HepG2 (cell line): Measurements from ENCODE around the gene SPI1. TPM values are rescaled to one million over a fixed set of nuclear protein-coding genes. Genes with fewer than 3 reads are reported as not detected.

Experiments used
- DNMT3B ChIP-seq: conservative IDR thresholded peaks from 2 replicates; pipeline ENCODE4 v1.6.1; 2016; ENCODE audit warnings: missing biosample characterization, control low read depth
- ERF ChIP-seq: IDR thresholded peaks from 2 replicates; pipeline ENCODE4 v1.6.1; 2018; ENCODE audit warnings: missing biosample characterization, missing genetic modification reagents
- GABPA ChIP-seq, 2 experiments: IDR thresholded peaks; 2 replicates each; pipeline ENCODE4 v1.6.1; 2011 to 2016; ENCODE audit warnings: low read depth in 2 of 2, low read length in 1 of 2, missing biosample characterization in 1 of 2, missing genetic modification characterization in 1 of 2
- HHEX ChIP-seq: IDR thresholded peaks from 2 replicates; pipeline ENCODE4 v1.6.1; 2016; ENCODE audit warnings: control low read depth
- HNF4G ChIP-seq, 2 experiments: sonication (generic) in 1 of 2; formaldehyde crosslinking in 1 of 2; IDR thresholded peaks; 2 replicates each; pipeline versions ENCODE4 v1.4.0 to v1.6.1; 2011 to 2020; ENCODE audit warnings: borderline replicate concordance in 2 of 2, low read depth in 2 of 2, mild to moderate bottlenecking in 2 of 2, low read length in 1 of 2, missing genetic modification reagents in 1 of 2, moderate library complexity in 1 of 2
- KLF9 ChIP-seq: IDR thresholded peaks from 2 replicates; pipeline ENCODE4 v1.6.1; 2016; ENCODE audit warnings: low read depth
- MBNL3 ChIP-seq: fragments of 250-450 bp; sonication (Bioruptor Pico); conservative IDR thresholded peaks from 2 replicates; pipeline ENCODE4 v1.8.0; 2022; ENCODE audit warnings: mild to moderate bottlenecking, inconsistent platforms
- RAD51 ChIP-seq: fragments of 450-650 bp; IDR thresholded peaks from 2 replicates; pipeline ENCODE4 v1.6.1; 2016; ENCODE audit warnings: borderline replicate concordance
- RXRA ChIP-seq: sonication (generic); formaldehyde crosslinking; IDR thresholded peaks from 2 replicates; pipeline ENCODE4 v1.5.1; 2020; ENCODE audit warnings: missing genetic modification reagents
- SPEN ChIP-seq: sonication (generic); formaldehyde crosslinking; IDR thresholded peaks from 2 replicates; pipeline ENCODE4 v1.5.1; 2020; ENCODE audit warnings: low read depth, mild to moderate bottlenecking, missing genetic modification reagents
- TAF15 ChIP-seq: fragments of 200-400 bp; formaldehyde crosslinking; IDR thresholded peaks from one replicate; pipeline ENCODE4 v1.6.1; 2018; ENCODE audit warnings: mild to moderate bottlenecking, low read depth, low read length; ENCODE audit not compliant: poor library complexity, severe bottlenecking
- U2AF2 ChIP-seq: fragments of 200-400 bp; formaldehyde crosslinking; IDR thresholded peaks from 2 replicates; pipeline ENCODE4 v1.6.1; 2017; ENCODE audit warnings: low read depth, mild to moderate bottlenecking, low read length
- ZNF180 ChIP-seq: sonication (generic); formaldehyde crosslinking; IDR thresholded peaks from 2 replicates; pipeline ENCODE4 v1.4.0; 2020; ENCODE audit warnings: low read depth, missing genetic modification reagents, borderline replicate concordance
- ZNF678 ChIP-seq: sonication (generic); formaldehyde crosslinking; IDR thresholded peaks from 2 replicates; pipeline ENCODE4 v1.4.0; 2020; ENCODE audit warnings: mild to moderate bottlenecking, missing genetic modification reagents
- polyA plus RNA-seq, 8 experiments: library from polyadenylated mRNA; depleted of rRNA in 3 of 8; stranded (reverse) in 7 of 8; unstranded in 1 of 8; fragments of >200 nt; fragmentation: Illumina TruSeq in 4 of 8; extraction: Trizol in 4 of 8; gene quantifications; 2 replicates each; pipeline versions ENCODE4 v1.2.1 to v1.2.3, GENCODE V29; 2011 to 2016; ENCODE audit warnings: low read depth in 4 of 8, missing spikeins in 1 of 8, mixed read lengths in 1 of 8; ENCODE audit not compliant: insufficient read depth in 1 of 8
- total RNA-seq, 5 experiments: library from RNA; depleted of rRNA; stranded (reverse); fragments of >200 nt; fragmentation: Illumina TruSeq; extraction: Trizol; gene quantifications; 2 replicates each; pipeline ENCODE4 v1.2.3, GENCODE V29; 2016; ENCODE audit warnings: low read depth in 1 of 5
- TF ChIP-seq, protein P1 (sequence below): sonication (generic); formaldehyde crosslinking; conservative IDR thresholded peaks from 2 replicates; pipeline ENCODE4 v1.4.0; 2020; ENCODE audit warnings: missing genetic modification reagents
- TF ChIP-seq, protein P2 (sequence below): sonication (generic); formaldehyde crosslinking; IDR thresholded peaks from 2 replicates; pipeline ENCODE4 v1.5.0; 2020; ENCODE audit warnings: missing genetic modification reagents
- TF ChIP-seq, protein P3 (sequence below): IDR thresholded peaks from 2 replicates; pipeline ENCODE4 v1.6.1; 2012; ENCODE audit warnings: low read depth, low read length, improper control_type of control experiment
- TF ChIP-seq, protein P4 (sequence below): sonication (generic); formaldehyde crosslinking; IDR thresholded peaks from 2 replicates; pipeline ENCODE4 v1.5.1; 2020; ENCODE audit warnings: missing genetic modification reagents, mild to moderate bottlenecking, borderline replicate concordance
- TF ChIP-seq, protein P5 (sequence below): sonication (generic); formaldehyde crosslinking; conservative IDR thresholded peaks from 2 replicates; pipeline ENCODE4 v1.8.1; 2023; ENCODE audit warnings: missing genetic modification reagents
- TF ChIP-seq, protein P6 (sequence below): sonication (generic); formaldehyde crosslinking; IDR thresholded peaks from 2 replicates; pipeline ENCODE4 v1.5.1; 2020; ENCODE audit warnings: mild to moderate bottlenecking, moderate library complexity, missing genetic modification reagents

The SPI1 gene
- total and polyA plus RNA-seq, 2 of the 13 experiments (the other 11 are each of a cell fraction or from before 2014, with no cell fraction given), result not detected

DNA sequence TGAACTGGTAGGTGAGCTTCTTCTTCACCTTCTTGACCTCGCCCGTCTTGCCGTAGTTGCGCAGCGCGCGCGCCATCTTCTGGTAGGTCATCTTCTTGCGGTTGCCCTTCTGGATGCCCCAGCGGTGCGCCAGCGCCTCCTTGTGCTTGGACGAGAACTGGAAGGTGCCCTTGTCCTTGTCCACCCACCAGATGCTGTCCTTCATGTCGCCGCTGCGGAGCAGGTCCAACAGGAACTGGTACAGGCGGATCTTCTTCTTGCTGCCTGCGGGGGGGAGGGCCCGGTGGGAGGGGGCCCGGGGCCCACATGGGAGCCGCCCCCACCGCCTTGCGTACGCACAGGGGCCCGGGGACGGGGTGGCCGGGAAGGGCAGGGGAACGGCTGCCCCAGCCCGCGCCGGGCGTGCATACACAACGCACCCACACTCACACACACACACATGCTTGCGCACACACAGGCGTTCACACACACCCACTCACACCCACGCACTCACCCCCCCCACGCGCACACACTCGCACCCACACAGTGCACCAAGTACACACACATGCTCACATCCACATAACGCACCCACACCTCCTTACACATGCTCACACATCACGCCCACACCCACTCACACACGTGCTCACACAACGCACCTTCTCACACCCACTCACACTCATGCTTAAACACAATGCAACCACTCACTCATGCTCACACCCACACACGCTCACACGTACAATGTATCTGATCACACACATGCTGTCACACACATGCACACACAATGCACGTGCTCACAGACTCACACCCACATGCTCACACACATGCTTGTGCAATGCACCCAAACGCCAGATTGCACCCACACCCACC lies 22.8 kb downstream of the SPI1 start (continued):
- TF ChIP-seq, protein P1, sequence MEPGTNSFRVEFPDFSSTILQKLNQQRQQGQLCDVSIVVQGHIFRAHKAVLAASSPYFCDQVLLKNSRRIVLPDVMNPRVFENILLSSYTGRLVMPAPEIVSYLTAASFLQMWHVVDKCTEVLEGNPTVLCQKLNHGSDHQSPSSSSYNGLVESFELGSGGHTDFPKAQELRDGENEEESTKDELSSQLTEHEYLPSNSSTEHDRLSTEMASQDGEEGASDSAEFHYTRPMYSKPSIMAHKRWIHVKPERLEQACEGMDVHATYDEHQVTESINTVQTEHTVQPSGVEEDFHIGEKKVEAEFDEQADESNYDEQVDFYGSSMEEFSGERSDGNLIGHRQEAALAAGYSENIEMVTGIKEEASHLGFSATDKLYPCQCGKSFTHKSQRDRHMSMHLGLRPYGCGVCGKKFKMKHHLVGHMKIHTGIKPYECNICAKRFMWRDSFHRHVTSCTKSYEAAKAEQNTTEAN (CRISPR knock-in tag), result peak; percentile 90
- TF ChIP-seq, protein P2, sequence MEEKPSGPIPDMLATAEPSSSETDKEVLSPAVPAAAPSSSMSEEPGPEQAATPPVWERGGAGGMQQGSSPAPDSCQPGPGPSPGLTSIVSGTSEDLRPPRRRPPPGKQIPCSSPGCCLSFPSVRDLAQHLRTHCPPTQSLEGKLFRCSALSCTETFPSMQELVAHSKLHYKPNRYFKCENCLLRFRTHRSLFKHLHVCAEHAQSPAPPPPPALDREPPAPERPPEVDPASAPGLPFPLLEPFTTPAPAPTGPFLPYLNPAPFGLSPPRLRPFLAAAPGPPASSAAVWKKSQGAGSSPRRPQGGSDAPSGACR (CRISPR knock-in tag), result peak; percentile 85
- TF ChIP-seq ZNF678 (CRISPR knock-in tag) (no peak), U2AF2 (no peak), MBNL3 (no peak), RXRA (CRISPR knock-in tag) (peak; percentile 69), ZNF180 (CRISPR knock-in tag) (no peak), RAD51 (no peak), DNMT3B (CRISPR knock-in tag) (no peak), ERF (CRISPR knock-in tag) (peak; percentile 81; the same call in 1 of the 2 replicates), SPEN (CRISPR knock-in tag) (peak; percentile 72; the same call in 1 of the 2 replicates), TAF15 (no peak), KLF9 (no peak), GABPA (IDR thresholded peaks at IDR 0.05; ENCODE audit: low read depth, low read length) (no peak; the same call in 1 of the 2 replicates), GABPA (CRISPR knock-in tag; IDR thresholded peaks at IDR 0.05; ENCODE audit: low read depth) (no peak), HHEX (no peak), HNF4G (IDR thresholded peaks at IDR 0.05; ENCODE audit: borderline replicate concordance, low read depth, low read length) (no peak), HNF4G (CRISPR knock-in tag; IDR thresholded peaks at IDR 0.05; ENCODE audit: borderline replicate concordance, low read depth) (no peak)
- TF ChIP-seq, protein P3, sequence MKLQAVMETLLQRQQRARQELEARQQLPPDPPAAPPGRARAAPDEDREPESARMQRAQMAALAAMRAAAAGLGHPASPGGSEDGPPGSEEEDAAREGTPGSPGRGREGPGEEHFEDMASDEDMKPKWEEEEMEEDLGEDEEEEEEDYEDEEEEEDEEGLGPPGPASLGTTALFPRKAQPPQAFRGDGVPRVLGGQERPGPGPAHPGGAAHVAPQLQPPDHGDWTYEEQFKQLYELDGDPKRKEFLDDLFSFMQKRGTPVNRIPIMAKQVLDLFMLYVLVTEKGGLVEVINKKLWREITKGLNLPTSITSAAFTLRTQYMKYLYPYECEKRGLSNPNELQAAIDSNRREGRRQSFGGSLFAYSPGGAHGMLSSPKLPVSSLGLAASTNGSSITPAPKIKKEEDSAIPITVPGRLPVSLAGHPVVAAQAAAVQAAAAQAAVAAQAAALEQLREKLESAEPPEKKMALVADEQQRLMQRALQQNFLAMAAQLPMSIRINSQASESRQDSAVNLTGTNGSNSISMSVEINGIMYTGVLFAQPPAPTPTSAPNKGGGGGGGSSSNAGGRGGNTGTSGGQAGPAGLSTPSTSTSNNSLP, result no peak
- TF ChIP-seq, protein P4, sequence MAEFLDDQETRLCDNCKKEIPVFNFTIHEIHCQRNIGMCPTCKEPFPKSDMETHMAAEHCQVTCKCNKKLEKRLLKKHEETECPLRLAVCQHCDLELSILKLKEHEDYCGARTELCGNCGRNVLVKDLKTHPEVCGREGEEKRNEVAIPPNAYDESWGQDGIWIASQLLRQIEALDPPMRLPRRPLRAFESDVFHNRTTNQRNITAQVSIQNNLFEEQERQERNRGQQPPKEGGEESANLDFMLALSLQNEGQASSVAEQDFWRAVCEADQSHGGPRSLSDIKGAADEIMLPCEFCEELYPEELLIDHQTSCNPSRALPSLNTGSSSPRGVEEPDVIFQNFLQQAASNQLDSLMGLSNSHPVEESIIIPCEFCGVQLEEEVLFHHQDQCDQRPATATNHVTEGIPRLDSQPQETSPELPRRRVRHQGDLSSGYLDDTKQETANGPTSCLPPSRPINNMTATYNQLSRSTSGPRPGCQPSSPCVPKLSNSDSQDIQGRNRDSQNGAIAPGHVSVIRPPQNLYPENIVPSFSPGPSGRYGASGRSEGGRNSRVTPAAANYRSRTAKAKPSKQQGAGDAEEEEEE (CRISPR knock-in tag), result no peak
- TF ChIP-seq, protein P5, sequence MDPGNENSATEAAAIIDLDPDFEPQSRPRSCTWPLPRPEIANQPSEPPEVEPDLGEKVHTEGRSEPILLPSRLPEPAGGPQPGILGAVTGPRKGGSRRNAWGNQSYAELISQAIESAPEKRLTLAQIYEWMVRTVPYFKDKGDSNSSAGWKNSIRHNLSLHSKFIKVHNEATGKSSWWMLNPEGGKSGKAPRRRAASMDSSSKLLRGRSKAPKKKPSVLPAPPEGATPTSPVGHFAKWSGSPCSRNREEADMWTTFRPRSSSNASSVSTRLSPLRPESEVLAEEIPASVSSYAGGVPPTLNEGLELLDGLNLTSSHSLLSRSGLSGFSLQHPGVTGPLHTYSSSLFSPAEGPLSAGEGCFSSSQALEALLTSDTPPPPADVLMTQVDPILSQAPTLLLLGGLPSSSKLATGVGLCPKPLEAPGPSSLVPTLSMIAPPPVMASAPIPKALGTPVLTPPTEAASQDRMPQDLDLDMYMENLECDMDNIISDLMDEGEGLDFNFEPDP (CRISPR knock-in tag), result no peak
- TF ChIP-seq, protein P6, sequence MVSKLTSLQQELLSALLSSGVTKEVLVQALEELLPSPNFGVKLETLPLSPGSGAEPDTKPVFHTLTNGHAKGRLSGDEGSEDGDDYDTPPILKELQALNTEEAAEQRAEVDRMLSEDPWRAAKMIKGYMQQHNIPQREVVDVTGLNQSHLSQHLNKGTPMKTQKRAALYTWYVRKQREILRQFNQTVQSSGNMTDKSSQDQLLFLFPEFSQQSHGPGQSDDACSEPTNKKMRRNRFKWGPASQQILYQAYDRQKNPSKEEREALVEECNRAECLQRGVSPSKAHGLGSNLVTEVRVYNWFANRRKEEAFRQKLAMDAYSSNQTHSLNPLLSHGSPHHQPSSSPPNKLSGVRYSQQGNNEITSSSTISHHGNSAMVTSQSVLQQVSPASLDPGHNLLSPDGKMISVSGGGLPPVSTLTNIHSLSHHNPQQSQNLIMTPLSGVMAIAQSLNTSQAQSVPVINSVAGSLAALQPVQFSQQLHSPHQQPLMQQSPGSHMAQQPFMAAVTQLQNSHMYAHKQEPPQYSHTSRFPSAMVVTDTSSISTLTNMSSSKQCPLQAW (CRISPR knock-in tag), result peak; percentile 59; the same call in 1 of the 2 replicates
